ENCODE results near the gene ADISSP. TPM values are rescaled to one million over a fixed set of nuclear protein-coding genes. Genes with fewer than 3 reads are reported as not detected.

ADISSP gene
- total and polyA plus RNA-seq, 2 of the 13 experiments (the other 11 are each of a cell fraction or from before 2014, with no cell fraction given), result 38.3 to 90.6 TPM

DNA sequence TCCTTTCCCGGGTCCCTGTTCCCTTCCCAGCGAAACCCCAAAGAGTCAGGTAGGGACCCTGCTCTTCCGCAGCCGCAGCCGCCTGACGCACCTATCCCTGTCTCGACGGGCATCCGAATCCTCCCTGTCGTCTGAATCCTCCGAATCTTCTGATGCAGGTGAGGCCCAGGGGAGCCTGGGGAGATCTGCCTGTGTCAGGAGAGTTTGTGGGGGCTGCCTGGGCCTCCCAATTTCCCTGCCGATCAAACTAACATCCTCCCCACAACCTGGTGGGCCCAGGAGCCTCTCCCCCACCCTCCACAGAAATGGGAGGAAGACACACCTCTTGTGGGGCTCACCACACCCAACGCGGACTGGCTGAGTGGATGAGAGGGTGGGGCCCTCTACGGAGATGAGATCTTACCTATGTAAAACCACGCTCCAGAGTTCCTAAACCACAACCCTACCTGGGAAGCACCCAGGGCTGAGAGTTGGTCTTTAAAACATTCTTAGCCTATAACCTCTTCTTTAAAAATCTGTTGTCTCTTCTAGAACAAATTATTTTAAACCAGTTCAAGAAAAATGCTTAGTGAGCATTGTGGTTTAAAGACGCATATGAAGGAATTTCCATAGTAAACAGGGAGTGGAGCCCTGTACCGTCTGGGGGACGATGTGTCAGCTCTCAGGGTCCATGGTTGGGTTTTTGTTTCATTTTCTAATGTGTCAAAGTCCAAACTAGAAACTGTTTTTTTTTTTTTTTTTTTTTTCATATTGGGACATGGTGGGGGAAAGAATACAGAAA lies 30.2 kb upstream of the ADISSP start (continued):
- TF ChIP-seq, protein P1, sequence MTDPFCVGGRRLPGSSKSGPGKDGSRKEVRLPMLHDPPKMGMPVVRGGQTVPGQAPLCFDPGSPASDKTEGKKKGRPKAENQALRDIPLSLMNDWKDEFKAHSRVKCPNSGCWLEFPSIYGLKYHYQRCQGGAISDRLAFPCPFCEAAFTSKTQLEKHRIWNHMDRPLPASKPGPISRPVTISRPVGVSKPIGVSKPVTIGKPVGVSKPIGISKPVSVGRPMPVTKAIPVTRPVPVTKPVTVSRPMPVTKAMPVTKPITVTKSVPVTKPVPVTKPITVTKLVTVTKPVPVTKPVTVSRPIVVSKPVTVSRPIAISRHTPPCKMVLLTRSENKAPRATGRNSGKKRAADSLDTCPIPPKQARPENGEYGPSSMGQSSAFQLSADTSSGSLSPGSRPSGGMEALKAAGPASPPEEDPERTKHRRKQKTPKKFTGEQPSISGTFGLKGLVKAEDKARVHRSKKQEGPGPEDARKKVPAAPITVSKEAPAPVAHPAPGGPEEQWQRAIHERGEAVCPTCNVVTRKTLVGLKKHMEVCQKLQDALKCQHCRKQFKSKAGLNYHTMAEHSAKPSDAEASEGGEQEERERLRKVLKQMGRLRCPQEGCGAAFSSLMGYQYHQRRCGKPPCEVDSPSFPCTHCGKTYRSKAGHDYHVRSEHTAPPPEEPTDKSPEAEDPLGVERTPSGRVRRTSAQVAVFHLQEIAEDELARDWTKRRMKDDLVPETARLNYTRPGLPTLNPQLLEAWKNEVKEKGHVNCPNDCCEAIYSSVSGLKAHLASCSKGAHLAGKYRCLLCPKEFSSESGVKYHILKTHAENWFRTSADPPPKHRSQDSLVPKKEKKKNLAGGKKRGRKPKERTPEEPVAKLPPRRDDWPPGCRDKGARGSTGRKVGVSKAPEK (CRISPR knock-in tag; IDR thresholded peaks at IDR 0.05; ENCODE audit: borderline replicate concordance), result no peak
- TF ChIP-seq SNAPC2 (CRISPR knock-in tag; IDR thresholded peaks at IDR 0.05) (no peak), ETV5 (CRISPR knock-in tag; IDR thresholded peaks at IDR 0.05; ENCODE audit: borderline replicate concordance) (no peak), GTF3A (CRISPR knock-in tag; conservative IDR thresholded peaks at IDR 0.05) (no peak), ZNF749 (CRISPR knock-in tag; IDR thresholded peaks at IDR 0.05; ENCODE audit: borderline replicate concordance) (no peak), ZNF430 (CRISPR knock-in tag; IDR thresholded peaks at IDR 0.05) (no peak), ZNF292 (CRISPR knock-in tag; IDR thresholded peaks at IDR 0.05; ENCODE audit: borderline replicate concordance, low read depth) (no peak), ZNF335 (CRISPR knock-in tag; IDR thresholded peaks at IDR 0.05) (no peak), FOXK2 (IDR thresholded peaks at IDR 0.05) (peak; percentile 94), GPN1 (CRISPR knock-in tag; IDR thresholded peaks at IDR 0.05; ENCODE audit: borderline replicate concordance) (no peak), NFKBIZ (CRISPR knock-in tag; IDR thresholded peaks at IDR 0.05) (no peak), YEATS4 (CRISPR knock-in tag; IDR thresholded peaks at IDR 0.05; ENCODE audit: borderline replicate concordance) (0 out of 2 replicates have a peak, but pooled peaks have one; percentile 16), CEBPB (IDR thresholded peaks at IDR 0.05; ENCODE audit: borderline replicate concordance, low read depth, low read length) (no peak), ZNF546 (CRISPR knock-in tag; conservative IDR thresholded peaks at IDR 0.05) (no peak), TBX2 (CRISPR knock-in tag; IDR thresholded peaks at IDR 0.05; ENCODE audit: borderline replicate concordance) (peak; percentile 25; the same call in 1 of the 2 replicates)
- TF ChIP-seq, protein P2, sequence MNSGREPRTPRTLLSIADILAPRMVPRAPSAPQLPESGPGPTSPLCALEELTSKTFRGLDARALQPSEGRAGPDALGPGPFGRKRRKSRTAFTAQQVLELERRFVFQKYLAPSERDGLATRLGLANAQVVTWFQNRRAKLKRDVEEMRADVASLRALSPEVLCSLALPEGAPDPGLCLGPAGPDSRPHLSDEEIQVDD (CRISPR knock-in tag; IDR thresholded peaks at IDR 0.05; ENCODE audit: borderline replicate concordance), result 0 out of 2 replicates have a peak, but pooled peaks have one; percentile 45
- TF ChIP-seq, protein P3, sequence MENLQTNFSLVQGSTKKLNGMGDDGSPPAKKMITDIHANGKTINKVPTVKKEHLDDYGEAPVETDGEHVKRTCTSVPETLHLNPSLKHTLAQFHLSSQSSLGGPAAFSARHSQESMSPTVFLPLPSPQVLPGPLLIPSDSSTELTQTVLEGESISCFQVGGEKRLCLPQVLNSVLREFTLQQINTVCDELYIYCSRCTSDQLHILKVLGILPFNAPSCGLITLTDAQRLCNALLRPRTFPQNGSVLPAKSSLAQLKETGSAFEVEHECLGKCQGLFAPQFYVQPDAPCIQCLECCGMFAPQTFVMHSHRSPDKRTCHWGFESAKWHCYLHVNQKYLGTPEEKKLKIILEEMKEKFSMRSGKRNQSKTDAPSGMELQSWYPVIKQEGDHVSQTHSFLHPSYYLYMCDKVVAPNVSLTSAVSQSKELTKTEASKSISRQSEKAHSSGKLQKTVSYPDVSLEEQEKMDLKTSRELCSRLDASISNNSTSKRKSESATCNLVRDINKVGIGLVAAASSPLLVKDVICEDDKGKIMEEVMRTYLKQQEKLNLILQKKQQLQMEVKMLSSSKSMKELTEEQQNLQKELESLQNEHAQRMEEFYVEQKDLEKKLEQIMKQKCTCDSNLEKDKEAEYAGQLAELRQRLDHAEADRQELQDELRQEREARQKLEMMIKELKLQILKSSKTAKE (CRISPR knock-in tag; IDR thresholded peaks at IDR 0.05; ENCODE audit: borderline replicate concordance), result no peak
- TF ChIP-seq, protein P4, sequence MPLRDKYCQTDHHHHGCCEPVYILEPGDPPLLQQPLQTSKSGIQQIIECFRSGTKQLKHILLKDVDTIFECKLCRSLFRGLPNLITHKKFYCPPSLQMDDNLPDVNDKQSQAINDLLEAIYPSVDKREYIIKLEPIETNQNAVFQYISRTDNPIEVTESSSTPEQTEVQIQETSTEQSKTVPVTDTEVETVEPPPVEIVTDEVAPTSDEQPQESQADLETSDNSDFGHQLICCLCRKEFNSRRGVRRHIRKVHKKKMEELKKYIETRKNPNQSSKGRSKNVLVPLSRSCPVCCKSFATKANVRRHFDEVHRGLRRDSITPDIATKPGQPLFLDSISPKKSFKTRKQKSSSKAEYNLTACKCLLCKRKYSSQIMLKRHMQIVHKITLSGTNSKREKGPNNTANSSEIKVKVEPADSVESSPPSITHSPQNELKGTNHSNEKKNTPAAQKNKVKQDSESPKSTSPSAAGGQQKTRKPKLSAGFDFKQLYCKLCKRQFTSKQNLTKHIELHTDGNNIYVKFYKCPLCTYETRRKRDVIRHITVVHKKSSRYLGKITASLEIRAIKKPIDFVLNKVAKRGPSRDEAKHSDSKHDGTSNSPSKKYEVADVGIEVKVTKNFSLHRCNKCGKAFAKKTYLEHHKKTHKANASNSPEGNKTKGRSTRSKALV (CRISPR knock-in tag; IDR thresholded peaks at IDR 0.05), result no peak
- TF ChIP-seq, protein P5, sequence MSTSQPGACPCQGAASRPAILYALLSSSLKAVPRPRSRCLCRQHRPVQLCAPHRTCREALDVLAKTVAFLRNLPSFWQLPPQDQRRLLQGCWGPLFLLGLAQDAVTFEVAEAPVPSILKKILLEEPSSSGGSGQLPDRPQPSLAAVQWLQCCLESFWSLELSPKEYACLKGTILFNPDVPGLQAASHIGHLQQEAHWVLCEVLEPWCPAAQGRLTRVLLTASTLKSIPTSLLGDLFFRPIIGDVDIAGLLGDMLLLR (CRISPR knock-in tag; IDR thresholded peaks at IDR 0.05), result no peak

Data from HepG2 (cell line).